HEK293 (cell line): ENCODE results near the gene CCDC51.

Experiments used
- CTCF ChIP-seq: fragments of 450-650 bp; formaldehyde crosslinking; IDR thresholded peaks from 2 replicates; pipeline ENCODE4 v1.5.1; 2016; ENCODE audit warnings: missing biosample characterization, missing genetic modification characterization
- KLF9 ChIP-seq: fragments of 450-650 bp; formaldehyde crosslinking; IDR thresholded peaks from 2 replicates; pipeline ENCODE4 v1.5.1; 2016; ENCODE audit warnings: missing biosample characterization, missing genetic modification characterization, low read depth
- ZBTB11 ChIP-seq: fragments of 450-650 bp; formaldehyde crosslinking; conservative IDR thresholded peaks from 2 replicates; pipeline ENCODE4 v1.5.1; 2016; ENCODE audit warnings: low read depth, missing biosample characterization, missing genetic modification characterization
- ZNF16 ChIP-seq: fragments of 450-650 bp; formaldehyde crosslinking; IDR thresholded peaks from 2 replicates; pipeline ENCODE4 v1.5.1; 2016; ENCODE audit warnings: low read depth, missing biosample characterization, missing genetic modification characterization
- ZNF354C ChIP-seq: fragments of 450-650 bp; formaldehyde crosslinking; IDR thresholded peaks from 2 replicates; pipeline ENCODE4 v1.5.1; 2016; ENCODE audit warnings: missing biosample characterization, missing genetic modification characterization, low read depth, borderline replicate concordance

DNA sequence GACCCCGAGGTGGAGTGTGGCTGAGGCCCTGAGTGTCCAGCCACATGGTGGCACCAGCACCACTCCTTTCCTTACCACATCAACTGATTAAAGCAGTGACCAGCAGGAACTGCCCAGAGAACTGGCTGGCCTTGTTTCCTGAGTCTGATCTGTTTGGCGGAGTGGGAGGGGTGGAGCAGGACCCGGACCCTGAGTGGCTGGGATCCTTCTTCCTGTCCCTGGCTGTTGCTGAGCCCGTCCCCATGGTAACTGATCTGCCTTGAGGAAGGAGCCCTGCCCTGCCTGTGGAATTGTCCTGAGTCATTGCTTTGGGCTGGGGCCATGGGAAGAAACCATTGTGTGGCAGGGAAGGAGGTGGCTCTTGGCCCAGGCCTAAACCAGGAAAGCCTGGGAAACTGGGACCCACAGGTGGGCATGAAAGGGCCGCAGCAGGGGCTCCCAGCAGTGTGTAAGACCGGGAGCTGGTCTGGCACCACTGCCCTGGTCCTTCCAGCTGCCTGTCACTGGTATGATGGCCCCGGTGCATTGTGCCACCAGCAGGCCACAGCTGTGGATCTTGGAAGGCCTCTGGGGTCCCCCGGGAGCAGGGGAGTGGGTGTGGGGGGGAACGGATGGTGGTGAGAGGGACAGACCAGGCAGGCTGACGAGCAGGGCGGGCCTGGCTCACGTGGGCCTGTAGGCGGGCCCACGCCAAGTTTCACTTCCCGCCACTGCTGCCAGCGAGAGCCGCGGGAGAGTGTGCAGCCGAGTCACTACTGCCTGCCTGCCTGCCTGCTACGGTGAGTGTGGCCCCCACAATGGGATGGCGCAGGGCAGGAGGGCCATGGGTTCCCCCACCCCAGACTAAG, 25.8 kb upstream of the CCDC51 start:
- TF ChIP-seq CTCF (tag by site-specific recombination) (peak; percentile 53), ZNF16 (no peak), ZNF354C (no peak), KLF9 (tag by site-specific recombination) (no peak), ZBTB11 (tag by site-specific recombination) (no peak)
